ENCODE results near the gene TMEM187. TPM values are rescaled to one million over a fixed set of nuclear protein-coding genes. Genes with fewer than 3 reads are reported as not detected.

The TMEM187 gene
- total RNA-seq, 1 donor, result 15.6 TPM

- DNase-seq (ENCODE audit: low read depth in 2 of 3, low spot score in 2 of 3), result no peak
Measured at GRCh38 chrX:153953892-153954557, 18.5 kb upstream of the TMEM187 start.

- no peak for DNase-seq (ENCODE audit: low read depth in 2 of 3, low spot score in 2 of 3)
Measured at GRCh38 chrX:153954558-153955227, 17.9 kb upstream of the TMEM187 start.

- no peak for DNase-seq (ENCODE audit: low read depth in 2 of 3, low spot score in 2 of 3)
Measured at GRCh38 chrX:153955228-153955732, 17.3 kb upstream of the TMEM187 start.

GRCh38 chrX:153956044-153956907 is 16.3 kb upstream of the TMEM187 start:
- no peak for DNase-seq (ENCODE audit: low read depth in 2 of 3, low spot score in 2 of 3)

GRCh38 chrX:153957224-153957623 is 15.3 kb upstream of the TMEM187 start:
- DNase-seq (ENCODE audit: low read depth in 2 of 3, low spot score in 2 of 3), result no peak

DNA sequence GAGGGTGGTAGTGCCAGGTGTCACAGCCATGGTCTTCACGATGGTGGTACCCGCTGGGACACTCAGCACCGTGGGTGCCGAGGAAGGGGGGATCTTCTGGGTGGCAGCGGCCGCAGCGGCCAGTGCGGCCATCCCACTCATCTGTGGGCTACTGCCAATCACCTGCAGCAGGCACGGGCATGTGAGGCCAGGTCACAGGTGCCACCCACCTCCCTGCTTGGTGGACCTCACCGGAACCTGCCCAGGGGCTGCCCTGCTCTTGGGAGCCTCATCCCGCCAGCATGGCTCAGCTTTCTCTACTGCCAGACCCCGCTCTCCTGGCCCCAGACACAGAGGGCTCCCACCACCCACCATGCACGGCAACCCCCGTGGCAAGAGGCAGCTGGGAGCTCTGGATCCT is 13.9 kb upstream of the TMEM187 start:
- DNase-seq (ENCODE audit: low read depth in 2 of 3, low spot score in 2 of 3), result no peak

DNA sequence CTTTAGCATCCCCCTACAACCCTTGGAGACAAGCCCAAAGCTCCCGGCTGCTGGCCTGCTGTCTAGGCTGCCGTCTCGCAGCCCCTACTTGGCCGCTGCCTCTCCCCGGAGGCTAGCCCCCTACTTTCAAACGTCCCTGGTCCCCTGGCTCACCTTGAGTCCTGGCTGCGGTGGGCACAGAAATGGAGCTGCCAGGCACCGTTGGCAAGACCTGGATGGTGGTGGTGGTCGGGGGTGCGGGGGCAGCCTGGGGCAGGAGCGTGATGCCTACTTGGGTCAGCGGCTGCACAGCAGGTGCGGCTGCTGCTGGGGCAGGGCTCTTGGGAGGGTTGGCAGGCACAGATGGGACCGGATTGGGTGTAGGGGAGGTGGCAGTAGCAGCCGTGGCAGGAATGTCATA is 12.9 kb upstream of the TMEM187 start:
- no peak for DNase-seq (ENCODE audit: low read depth in 2 of 3, low spot score in 2 of 3)

- no peak for DNase-seq (ENCODE audit: low read depth in 2 of 3, low spot score in 2 of 3)
Measured at GRCh38 chrX:153960077-153960476, 12.5 kb upstream of the TMEM187 start.

DNA sequence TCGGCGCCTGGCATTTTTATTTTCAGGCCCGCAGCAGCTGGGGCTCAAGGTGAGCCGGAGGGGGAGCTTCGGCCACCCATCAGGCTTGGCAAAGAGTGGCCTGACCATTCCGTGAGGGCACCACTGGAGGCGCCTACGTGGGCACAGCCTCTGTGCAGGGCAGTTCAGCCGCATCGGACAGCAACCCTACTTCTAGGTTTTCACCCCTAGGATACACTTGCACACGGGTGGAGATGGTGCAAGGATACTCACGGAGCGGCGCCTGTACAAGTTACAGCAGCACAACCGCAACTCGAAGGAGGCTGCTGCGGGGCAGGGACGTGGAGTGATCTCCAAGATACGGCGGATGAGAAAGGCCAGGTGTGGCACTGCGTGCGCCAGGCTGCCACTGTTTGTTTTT is 11.8 kb upstream of the TMEM187 start:
- DNase-seq (ENCODE audit: low read depth in 2 of 3, low spot score in 2 of 3), result no peak

- DNase-seq (ENCODE audit: low read depth in 2 of 3, low spot score in 2 of 3), result no peak
Measured at GRCh38 chrX:153961292-153961691, 11.3 kb upstream of the TMEM187 start.

DNA sequence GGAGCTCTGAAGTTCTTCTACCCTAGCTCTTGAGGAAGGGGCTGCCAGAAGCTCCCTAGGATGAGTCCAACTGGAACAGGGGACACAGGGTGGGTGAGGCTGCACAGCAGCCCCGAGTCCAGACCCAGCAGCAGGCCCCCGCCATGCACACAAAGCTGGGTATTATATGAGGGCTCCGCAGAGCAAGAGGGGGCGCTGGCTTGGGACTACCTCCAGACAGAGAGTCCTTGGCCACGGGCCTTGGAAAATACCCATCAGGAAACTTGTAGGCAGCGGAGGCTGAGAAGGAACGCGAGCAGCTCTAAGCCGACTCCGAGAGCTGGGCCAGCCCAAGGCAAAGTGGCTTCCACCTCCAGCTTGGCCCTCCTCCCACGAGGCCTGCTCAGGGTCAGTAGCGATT is 9.0 kb upstream of the TMEM187 start:
- DNase-seq (ENCODE audit: low read depth in 2 of 3, low spot score in 2 of 3), result no peak

DNA sequence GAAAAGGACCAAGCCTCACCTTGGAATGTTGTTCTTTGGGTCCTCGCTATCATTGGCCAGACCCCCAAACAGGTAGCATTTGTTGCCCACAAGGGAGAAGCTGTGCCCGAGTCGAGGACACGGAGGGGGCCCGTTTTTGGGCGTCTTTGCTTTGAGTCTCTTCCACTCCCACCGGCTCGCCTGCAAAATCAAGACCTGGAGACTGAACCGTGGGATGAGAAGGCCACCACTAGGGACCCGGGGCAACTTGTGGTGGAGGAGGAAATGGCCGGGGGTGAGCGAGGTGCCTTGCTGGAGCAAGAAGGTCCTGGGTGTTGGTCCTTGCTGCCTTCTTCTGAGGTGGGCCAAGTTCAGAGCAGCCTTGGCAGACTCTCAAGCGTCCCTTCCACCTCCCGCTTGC is 8.4 kb upstream of the TMEM187 start:
- DNase-seq (ENCODE audit: low read depth in 2 of 3, low spot score in 2 of 3), result no peak

- DNase-seq (ENCODE audit: low read depth in 2 of 3, low spot score in 2 of 3), result no peak
Measured at GRCh38 chrX:153965406-153965805, 7.1 kb upstream of the TMEM187 start.

DNA sequence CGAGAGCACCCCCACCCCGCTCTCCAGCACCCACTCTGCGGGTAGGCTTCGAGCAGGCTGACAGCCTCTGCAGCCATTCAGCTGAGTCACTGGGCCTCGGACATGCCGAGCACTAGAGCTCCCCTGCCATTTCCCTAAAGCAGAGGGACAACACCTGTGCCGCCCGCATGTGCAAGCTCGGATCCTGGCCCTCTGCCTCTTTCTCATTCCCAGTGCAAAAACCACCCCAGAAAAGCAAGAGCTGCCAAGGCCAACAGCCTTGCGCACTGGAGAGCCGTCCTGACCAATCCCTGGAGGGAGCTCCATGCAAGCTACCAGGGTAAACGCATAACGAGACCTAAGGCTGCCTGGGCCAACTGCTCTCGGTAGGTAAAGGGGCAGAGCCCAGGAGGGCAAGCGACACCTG is 6.3 kb upstream of the TMEM187 start:
- no peak for DNase-seq (ENCODE audit: low read depth in 2 of 3, low spot score in 2 of 3)

GRCh38 chrX:153966841-153967535 is 5.6 kb upstream of the TMEM187 start:
- no peak for DNase-seq (ENCODE audit: low read depth in 2 of 3, low spot score in 2 of 3)

- DNase-seq (ENCODE audit: low read depth in 2 of 3, low spot score in 2 of 3), result no peak
Measured at GRCh38 chrX:153967536-153968224, 4.9 kb upstream of the TMEM187 start.

GRCh38 chrX:153968255-153968654 is 4.3 kb upstream of the TMEM187 start:
- no peak for DNase-seq (ENCODE audit: low read depth in 2 of 3, low spot score in 2 of 3)

- DNase-seq (ENCODE audit: low read depth in 2 of 3, low spot score in 2 of 3), result peak in 1 of 3 donors; percentile 52
Measured at GRCh38 chrX:153968754-153969124, 3.8 kb upstream of the TMEM187 start.

DNA sequence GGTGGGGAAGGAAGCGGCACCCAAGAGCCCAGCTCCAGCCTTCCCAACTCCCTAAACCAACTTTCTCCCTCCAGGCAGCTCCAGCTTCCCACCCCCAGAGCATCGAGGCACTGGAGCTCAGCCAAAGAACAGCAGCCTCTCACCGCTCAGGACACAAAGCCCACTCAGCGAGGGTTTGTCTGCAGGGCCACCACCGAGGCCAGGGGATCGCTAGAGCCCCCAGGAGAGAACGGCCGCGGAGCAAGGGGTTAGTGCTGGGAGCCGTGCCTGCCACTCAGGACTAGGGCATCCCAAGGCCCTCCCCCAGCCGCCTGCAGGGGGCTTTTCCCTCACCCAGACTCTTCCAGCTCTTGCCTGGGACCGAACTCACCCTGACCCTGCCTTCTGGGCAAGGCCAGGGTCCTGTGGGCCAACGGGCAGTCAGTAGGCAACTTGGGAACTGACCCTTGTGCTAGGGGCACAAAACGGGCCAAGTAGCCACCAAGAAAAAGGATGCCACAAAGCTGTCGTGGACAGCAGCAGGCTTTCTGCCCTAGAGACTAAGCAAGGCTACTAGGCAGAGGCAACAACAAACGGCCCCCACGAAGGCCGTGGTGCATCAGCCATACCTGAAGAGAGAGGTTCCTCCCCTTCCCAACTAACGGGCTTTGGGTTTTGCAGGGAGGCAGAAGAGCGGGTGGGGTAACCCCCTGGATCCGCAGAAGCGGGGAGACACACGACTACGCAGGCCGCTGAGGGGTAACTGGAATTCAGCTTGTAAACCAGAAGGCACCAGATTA is 3.2 kb upstream of the TMEM187 start:
- no peak for DNase-seq (ENCODE audit: low read depth in 2 of 3, low spot score in 2 of 3)
